Esophagus muscularis mucosa (tissue), 4 donors: ENCODE results near the gene PARP6. TPM values are rescaled to one million over a fixed set of nuclear protein-coding genes. Genes with fewer than 3 reads are reported as not detected.

Experiments
- DNase-seq: peaks from one replicate; pipeline ENCODE4 v3.0.0-alpha.2; 2017; ENCODE audit errors: extremely low spot score
- H3K27ac ChIP-seq, 4 donors: fragments of 200-600 bp; sonication (generic); replicated peaks in 1 of 4; 1 replicate in 3 of 4; 2 replicates in 1 of 4; pipeline ENCODE4 v1.5.1; 2016 to 2019; ENCODE audit warnings: mild to moderate bottlenecking in 1 of 4
- H3K27me3 ChIP-seq, 4 donors: fragments of 200-600 bp; sonication (generic); one replicate each; pipeline versions ENCODE4 v1.5.1 to v1.6.0; 2016 to 2019
- H3K36me3 ChIP-seq, 4 donors: fragments of 200-600 bp; sonication (generic); one replicate each; pipeline ENCODE4 v1.5.1; 2016 to 2019
- H3K4me1 ChIP-seq, 4 donors: fragments of 200-600 bp; sonication (generic); one replicate each; pipeline ENCODE4 v1.5.1; 2016 to 2019
- H3K4me3 ChIP-seq, 4 donors: fragments of 200-600 bp; sonication (generic); 1 replicate in 2 of 4; 2 replicates in 2 of 4; pipeline ENCODE4 v1.5.1; 2016 to 2019; ENCODE audit warnings: mild to moderate bottlenecking in 4 of 4, moderate library complexity in 1 of 4
- H3K9me3 ChIP-seq, 4 donors: fragments of 200-600 bp; sonication (generic); 1 replicate in 3 of 4; 2 replicates in 1 of 4; pipeline ENCODE4 v1.5.1; 2016 to 2019
- EP300 ChIP-seq: sonication (generic); formaldehyde crosslinking; IDR thresholded peaks from one replicate; pipeline ENCODE4 v1.6.1; 2017; ENCODE audit warnings: antibody characterized with exemption
- POLR2A ChIP-seq: fragments of 450-650 bp; IDR thresholded peaks from one replicate; pipeline ENCODE4 v1.6.1; 2017; ENCODE audit warnings: antibody characterized with exemption, moderate library complexity, mild to moderate bottlenecking, low read depth
- POLR2AphosphoS5 ChIP-seq, 2 donors: sonication (generic); formaldehyde crosslinking; IDR thresholded peaks; one replicate each; pipeline ENCODE4 v1.6.1; 2017; ENCODE audit warnings: antibody characterized with exemption in 2 of 2
- WGBS: methylation state at CpG from one replicate; pipeline ENCODE4 v1.1.5; 2018; 5-methylcytosine and 5-hydroxymethylcytosine counted together
- intact Hi-C: fragments of 100-400 bp; cut with DNase I; formaldehyde crosslinking; loops from one replicate; pipeline ENCODE4 v1.15.1; 2023
- total RNA-seq, 4 donors: library from RNA; depleted of rRNA; stranded (reverse); fragments of >200 nt; gene quantifications; one replicate each; pipeline versions ENCODE4 v1.1.0 to v1.2.1, GENCODE V29; 2016
- TF ChIP-seq, protein P1 (sequence below), 3 experiments: fragments of 200-600 bp in 2 of 3; fragments of 450-650 bp in 1 of 3; sonication (generic) in 2 of 3; IDR thresholded peaks; one replicate each; pipeline ENCODE4 v1.5.1; 2017 to 2019; ENCODE audit warnings: antibody characterized with exemption in 3 of 3, mild to moderate bottlenecking in 2 of 3, moderate library complexity in 1 of 3

Gene PARP6
- total RNA-seq, 4 donors from 2014 or later, result 46.5 to 79.0 (median 53.7) TPM

DNA sequence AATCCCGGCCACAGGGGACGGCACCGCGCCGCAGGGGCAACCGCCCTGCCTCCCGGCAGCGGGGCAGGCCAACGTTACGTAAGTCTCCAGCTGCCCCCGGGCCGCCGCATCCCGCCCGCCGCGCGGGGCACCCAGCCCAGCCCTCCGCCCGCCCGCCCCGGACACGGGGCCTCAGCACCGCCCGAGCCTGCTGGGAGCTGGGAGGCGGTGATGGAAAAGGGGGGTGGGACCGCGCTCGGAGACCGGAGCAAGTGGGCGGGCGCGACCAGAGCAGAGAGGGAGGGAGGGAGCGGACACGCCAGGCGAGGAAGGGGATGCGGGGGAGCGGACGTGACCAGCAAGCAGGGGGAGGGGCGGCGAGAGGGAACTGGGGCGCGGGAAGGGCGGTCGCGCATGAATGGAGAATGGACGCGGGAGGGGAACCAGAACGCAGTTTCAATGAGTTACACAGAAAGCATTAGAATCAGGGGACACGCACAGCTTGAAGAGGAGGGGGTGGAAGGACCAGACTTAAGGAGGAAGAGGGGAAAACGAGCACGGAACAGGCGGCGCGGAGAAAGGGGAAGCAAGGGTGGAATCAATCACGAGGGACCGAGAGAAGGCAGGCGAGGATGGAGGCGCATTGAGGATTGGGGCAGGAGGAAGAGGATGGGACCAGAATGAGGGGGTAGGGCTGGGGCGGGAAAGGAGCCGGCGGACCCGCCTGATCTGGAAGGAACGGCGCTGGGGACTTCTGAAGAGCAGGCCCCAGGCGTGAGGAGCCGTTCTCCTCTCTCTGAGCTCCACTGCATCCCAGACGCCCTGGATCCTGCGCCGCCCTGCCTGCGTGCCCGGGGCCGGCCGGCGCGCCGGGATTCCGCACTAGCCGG is 41.9 kb downstream of the PARP6 start:
- Histone ChIP-seq H3K9me3 (no peaks in the 10 kb centered on the region), H3K36me3 (no peaks in the 10 kb centered on the region), H3K4me1 (peaks cover 48 to 57% (median 56%) of the 10 kb centered on the region in 4 donors), H3K27me3 (no peaks in the 10 kb centered on the region), H3K27ac (peak overlapping the region; percentile 94 to 99 (median 96)), H3K4me3 (peak overlapping the region; percentile 69 to 92 (median 83))
- intact Hi-C loops, result loop anchor here (5.0 kb wide), 1 partner anchor 33 kb away; the partner anchor contains the start of gene GRAMD2A
- WGBS, result under 1% methylated on average over 42 of the region's 79 CpGs
- peak; percentile 95 for DNase-seq
- TF ChIP-seq POLR2AphosphoS5 (IDR thresholded peaks at IDR 0.05), result peak; percentile 79 to 87
- peak; percentile 74 for TF ChIP-seq POLR2A
- TF ChIP-seq EP300, result no peak
- TF ChIP-seq, protein P1, sequence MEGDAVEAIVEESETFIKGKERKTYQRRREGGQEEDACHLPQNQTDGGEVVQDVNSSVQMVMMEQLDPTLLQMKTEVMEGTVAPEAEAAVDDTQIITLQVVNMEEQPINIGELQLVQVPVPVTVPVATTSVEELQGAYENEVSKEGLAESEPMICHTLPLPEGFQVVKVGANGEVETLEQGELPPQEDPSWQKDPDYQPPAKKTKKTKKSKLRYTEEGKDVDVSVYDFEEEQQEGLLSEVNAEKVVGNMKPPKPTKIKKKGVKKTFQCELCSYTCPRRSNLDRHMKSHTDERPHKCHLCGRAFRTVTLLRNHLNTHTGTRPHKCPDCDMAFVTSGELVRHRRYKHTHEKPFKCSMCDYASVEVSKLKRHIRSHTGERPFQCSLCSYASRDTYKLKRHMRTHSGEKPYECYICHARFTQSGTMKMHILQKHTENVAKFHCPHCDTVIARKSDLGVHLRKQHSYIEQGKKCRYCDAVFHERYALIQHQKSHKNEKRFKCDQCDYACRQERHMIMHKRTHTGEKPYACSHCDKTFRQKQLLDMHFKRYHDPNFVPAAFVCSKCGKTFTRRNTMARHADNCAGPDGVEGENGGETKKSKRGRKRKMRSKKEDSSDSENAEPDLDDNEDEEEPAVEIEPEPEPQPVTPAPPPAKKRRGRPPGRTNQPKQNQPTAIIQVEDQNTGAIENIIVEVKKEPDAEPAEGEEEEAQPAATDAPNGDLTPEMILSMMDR (IDR thresholded peaks at IDR 0.05), result no peak

DNA sequence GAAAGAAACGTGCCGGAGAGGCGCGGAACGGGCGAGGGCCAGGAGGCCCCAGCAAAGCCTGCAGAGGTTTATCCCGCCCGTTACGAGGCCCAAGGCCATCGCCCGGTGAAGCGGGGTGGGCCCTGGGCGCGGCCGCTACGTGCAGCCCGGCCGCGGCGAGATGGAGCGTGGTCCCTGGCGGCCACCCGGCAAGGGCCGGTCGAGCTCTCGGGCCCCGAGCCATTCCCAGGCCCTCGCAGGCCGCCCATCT is 42.5 kb downstream of the PARP6 start:
- peaks cover 48 to 61% (median 59%) of the 10 kb centered on the region in 4 donors for H3K4me1 ChIP-seq

DNA sequence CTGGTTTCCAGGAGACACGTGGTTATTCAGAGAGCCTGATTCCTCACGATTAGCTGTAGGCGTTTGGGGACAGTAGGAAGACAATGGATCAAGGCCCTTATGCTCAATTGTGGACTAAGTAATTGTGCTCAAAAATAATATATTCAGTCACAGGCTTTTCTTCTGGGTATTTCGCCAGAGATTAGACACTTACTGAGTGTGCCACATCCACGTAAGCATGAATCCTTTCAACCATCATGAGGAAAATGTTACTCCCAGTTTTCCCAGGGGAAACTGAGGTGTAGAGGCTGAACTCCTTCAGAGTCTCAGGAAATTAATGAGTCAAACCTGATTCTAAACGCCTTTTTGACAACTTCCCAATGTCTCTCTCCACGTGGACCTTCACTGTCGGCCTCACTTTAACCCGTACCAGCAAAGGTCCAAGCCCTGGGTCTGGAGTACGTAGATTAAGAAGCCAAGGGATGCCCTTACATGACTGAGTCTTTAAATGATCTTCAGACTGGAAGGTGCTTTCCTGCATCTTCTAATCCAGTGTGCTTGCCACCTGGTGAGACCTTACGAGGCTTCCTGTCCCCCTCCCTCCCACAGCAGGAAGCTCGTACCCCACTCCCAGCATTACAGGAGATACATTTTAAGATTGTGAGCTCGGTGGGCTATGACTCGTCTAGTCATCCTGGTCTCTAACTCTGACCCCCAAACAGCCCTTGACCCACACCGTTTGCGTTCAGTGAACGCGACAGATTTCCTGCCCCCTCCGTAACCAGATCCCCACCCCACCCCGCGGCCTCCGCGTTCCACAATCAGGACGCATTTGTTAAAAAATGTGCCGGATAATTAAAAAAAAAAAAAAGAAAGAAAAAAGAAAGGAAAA is 43.0 kb downstream of the PARP6 start:
- no peak for TF ChIP-seq POLR2A
- peak in 1 of 2 donors; percentile 8 for TF ChIP-seq POLR2AphosphoS5 (IDR thresholded peaks at IDR 0.05)

More for the DNA sequence above, 42.5 kb downstream of the PARP6 start:
- Histone ChIP-seq H3K4me3 (peak overlapping the region; percentile 69 to 92 (median 83)), H3K27ac (peak overlapping the region; percentile 94 to 99 (median 96)), H3K9me3 (no peaks in the 10 kb centered on the region), H3K36me3 (no peaks in the 10 kb centered on the region), H3K27me3 (no peaks in the 10 kb centered on the region)
- WGBS, result under 1% methylated on average over 20 of the region's 29 CpGs
- TF ChIP-seq POLR2A (no peak), POLR2AphosphoS5 (IDR thresholded peaks at IDR 0.05) (no peak), EP300 (no peak)
- TF ChIP-seq, protein P1 (IDR thresholded peaks at IDR 0.05), result no peak
- no peak for DNase-seq
- intact Hi-C loops, result loop anchor here (5.0 kb wide), 1 partner anchor 33 kb away; the partner anchor contains the start of gene GRAMD2A

DNA sequence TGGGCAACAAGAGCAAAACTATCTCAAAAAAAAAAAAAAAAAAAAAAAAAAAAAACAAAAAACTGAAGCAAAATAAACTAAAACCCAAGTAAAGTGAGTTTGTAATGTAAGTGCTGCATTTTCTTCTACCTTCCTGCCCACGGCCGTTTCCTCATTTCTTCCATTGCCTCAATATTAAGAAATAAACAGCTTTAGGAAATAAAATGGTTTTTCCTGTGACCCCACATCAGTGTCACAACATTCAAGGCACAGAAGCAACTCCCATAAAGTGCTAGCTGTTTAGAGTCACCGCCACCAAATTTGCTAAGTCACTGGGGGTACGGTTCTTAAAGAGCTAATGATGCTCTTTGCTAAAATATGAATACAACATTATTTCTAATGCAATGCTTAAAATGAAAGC is 44.6 kb downstream of the PARP6 start:
- no peak for DNase-seq
- TF ChIP-seq, protein P1 (IDR thresholded peaks at IDR 0.05), result no peak
- TF ChIP-seq POLR2AphosphoS5 (IDR thresholded peaks at IDR 0.05) (no peak), POLR2A (no peak), EP300 (no peak)
- Histone ChIP-seq H3K27me3 (no peaks in the 10 kb centered on the region), H3K9me3 (no peaks in the 10 kb centered on the region), H3K4me3 (peak overlapping the region in 3 of 4 donors; percentile 69 to 92 (median 82)), H3K36me3 (peaks cover 0 to 5% (median 0%) of the 10 kb centered on the region in 4 donors), H3K4me1 (peaks cover 50 to 69% (median 67%) of the 10 kb centered on the region in 4 donors), H3K27ac (peak overlapping the region; percentile 94 to 99 (median 96))
- 58% methylated on average over 4 of the region's 4 CpGs for WGBS
- intact Hi-C loops, result no loop called here

More for the DNA sequence above, 43.0 kb downstream of the PARP6 start:
- 5% methylated on average over 25 of the region's 25 CpGs for WGBS
- H3K4me3 ChIP-seq, result peak overlapping the region; percentile 69 to 92 (median 83)
- peaks cover 48 to 61% (median 59%) of the 10 kb centered on the region in 4 donors for H3K4me1 ChIP-seq
- no peaks in the 10 kb centered on the region for H3K27me3 ChIP-seq
- intact Hi-C loops, result no loop called here
- peak overlapping the region; percentile 94 to 99 (median 96) for H3K27ac ChIP-seq
- H3K36me3 ChIP-seq, result no peaks in the 10 kb centered on the region
- no peak for DNase-seq
- no peaks in the 10 kb centered on the region for H3K9me3 ChIP-seq

DNA sequence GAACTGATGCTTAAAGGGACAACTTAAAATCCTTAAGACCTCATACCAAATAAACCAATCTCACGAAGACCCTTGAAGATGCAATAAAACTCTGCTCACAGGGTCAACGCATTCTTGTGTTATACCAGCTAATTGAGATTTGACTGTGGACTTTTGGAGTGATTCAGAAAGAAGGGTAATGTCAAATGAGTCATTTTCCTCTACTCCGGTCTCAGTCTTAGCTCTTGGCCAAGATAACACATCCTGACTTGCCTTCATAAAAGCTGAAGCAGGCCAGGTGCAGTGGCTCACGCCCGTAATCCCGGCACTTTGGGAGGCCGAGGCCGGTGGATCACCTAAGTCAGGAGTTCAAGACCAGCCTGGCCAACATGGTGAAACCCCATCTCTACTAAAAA is 45.2 kb downstream of the PARP6 start:
- H3K27ac ChIP-seq, result peak overlapping the region; percentile 94 to 99 (median 96)
- H3K9me3 ChIP-seq, result no peaks in the 10 kb centered on the region
- no peaks in the 10 kb centered on the region for H3K27me3 ChIP-seq
- 42% methylated on average over 8 of the region's 8 CpGs for WGBS
- no peak for DNase-seq
- peaks cover 0 to 5% (median 0%) of the 10 kb centered on the region in 4 donors for H3K36me3 ChIP-seq
- H3K4me1 ChIP-seq, result peaks cover 50 to 69% (median 67%) of the 10 kb centered on the region in 4 donors
- TF ChIP-seq POLR2AphosphoS5 (IDR thresholded peaks at IDR 0.05), result peak in 1 of 2 donors; percentile 28
- TF ChIP-seq EP300, result no peak
- TF ChIP-seq POLR2A, result no peak
- intact Hi-C loops, result no loop called here
- H3K4me3 ChIP-seq, result peak overlapping the region in 1 of 4 donors; percentile 7
